Lower leg skin (tissue), 4 donors: Measurements from ENCODE around the gene DHRSX. TPM values are rescaled to one million over a fixed set of nuclear protein-coding genes. Genes with fewer than 3 reads are reported as not detected.

ENCODE experiments used
- DNase-seq, 2 donors: peaks; one replicate each; pipeline ENCODE4 v3.0.0-alpha.2; 2019; ENCODE audit warnings: low spot score in 2 of 2
- H3K4me3 ChIP-seq: fragments of 200-600 bp; sonication (generic); 2 replicates; pipeline ENCODE4 v1.5.1; 2017; ENCODE audit warnings: mild to moderate bottlenecking, low read depth; ENCODE audit not compliant: poor library complexity, severe bottlenecking
- CTCF ChIP-seq, 3 donors: fragments of 450-650 bp; IDR thresholded peaks; one replicate each; pipeline ENCODE4 v1.5.1; 2016; ENCODE audit warnings: antibody characterized with exemption in 3 of 3, mild to moderate bottlenecking in 3 of 3, moderate library complexity in 2 of 3
- POLR2A ChIP-seq, 2 donors: fragments of 450-650 bp; IDR thresholded peaks; one replicate each; pipeline ENCODE4 v1.6.1; 2016 to 2017; ENCODE audit warnings: antibody characterized with exemption in 2 of 2, mild to moderate bottlenecking in 1 of 2, moderate library complexity in 1 of 2
- WGBS, 2 donors: methylation state at CpG; one replicate each; pipeline ENCODE4 v1.1.5; 2018; 5-methylcytosine and 5-hydroxymethylcytosine counted together
- intact Hi-C: fragments of 100-400 bp; cut with DNase I; formaldehyde crosslinking; loops from one replicate; pipeline ENCODE4 v1.15.0; 2023; ENCODE audit warnings: low total_unique reads
- total RNA-seq, 4 donors: library from RNA; depleted of rRNA; stranded (reverse); fragments of >200 nt; gene quantifications; one replicate each; pipeline ENCODE4 v1.1.0, GENCODE V29; 2016

Gene DHRSX
- total RNA-seq, 4 donors from 2014 or later, result 10.9 to 21.7 (median 16.2) TPM

DNA sequence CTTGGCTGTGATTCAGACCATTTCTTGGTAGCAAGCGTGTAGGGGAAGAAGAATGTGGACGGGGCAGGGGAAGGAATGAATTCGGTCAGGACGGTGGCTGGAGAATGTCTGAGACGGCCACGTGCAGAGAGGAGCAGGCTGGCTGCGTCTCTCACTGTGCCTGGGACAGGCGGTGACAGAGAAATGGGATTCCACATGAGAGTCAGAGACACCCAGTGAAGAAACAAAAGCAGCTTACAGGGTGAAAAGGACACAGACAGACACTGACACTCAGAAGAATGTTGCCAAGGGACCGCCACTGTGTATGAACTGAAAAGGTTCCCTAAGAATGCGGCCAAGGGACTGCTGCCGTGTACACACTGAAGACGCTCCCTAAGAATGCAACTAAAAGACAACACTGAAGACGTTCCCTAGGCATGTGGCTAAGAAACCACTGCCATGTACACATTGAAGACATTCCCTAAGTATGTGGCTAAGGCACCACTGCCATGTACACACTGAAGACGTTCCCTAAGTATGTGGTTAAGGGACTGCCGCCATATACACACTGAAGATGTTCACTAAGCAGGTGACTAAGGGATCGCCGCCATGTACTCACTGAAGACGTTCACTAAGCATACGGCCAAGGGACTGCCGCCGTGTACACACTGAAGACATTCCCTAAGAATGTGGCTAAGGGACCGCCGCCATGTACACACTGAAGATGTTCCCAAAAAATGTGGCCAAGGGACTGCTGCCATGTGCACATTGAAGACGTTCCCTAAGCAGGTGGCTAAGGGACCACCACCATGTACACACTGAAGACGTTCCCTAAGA is 49.1 kb downstream of the DHRSX start:
- 63 to 70% methylated on average over 25 of the region's 25 CpGs for WGBS, 2 donors
- no peak for TF ChIP-seq CTCF (IDR thresholded peaks at IDR 0.05)
- TF ChIP-seq POLR2A (IDR thresholded peaks at IDR 0.05), result no peak
- no peak overlapping the region for H3K4me3 ChIP-seq
- no peak for DNase-seq
- intact Hi-C loops, result no loop called here

DNA sequence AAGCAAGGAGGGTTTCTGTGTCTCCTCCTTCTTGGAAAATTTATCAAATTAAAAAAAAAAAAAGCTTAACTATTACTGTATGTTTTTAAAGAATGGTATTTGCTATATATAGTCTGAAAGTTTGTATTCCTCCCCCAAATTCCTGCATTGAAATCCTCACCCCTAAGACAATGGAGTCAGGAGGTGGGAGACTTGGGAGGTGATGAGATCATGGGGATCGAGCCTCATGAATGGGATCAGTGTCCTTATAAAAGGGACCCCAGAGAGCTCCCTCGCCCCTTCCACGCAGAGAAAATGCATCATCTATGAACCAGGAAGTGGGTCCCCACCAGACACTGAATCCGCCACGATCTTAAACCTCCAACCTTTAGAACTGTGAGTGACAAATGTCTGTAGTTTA is 50.1 kb downstream of the DHRSX start:
- DNase-seq, result no peak
- WGBS, 2 donors, result 69 to 81% methylated on average over 5 of the region's 5 CpGs
- intact Hi-C loops, result no loop called here
- TF ChIP-seq CTCF (IDR thresholded peaks at IDR 0.05), result no peak
- TF ChIP-seq POLR2A (IDR thresholded peaks at IDR 0.05), result no peak
- no peak overlapping the region for H3K4me3 ChIP-seq

DNA sequence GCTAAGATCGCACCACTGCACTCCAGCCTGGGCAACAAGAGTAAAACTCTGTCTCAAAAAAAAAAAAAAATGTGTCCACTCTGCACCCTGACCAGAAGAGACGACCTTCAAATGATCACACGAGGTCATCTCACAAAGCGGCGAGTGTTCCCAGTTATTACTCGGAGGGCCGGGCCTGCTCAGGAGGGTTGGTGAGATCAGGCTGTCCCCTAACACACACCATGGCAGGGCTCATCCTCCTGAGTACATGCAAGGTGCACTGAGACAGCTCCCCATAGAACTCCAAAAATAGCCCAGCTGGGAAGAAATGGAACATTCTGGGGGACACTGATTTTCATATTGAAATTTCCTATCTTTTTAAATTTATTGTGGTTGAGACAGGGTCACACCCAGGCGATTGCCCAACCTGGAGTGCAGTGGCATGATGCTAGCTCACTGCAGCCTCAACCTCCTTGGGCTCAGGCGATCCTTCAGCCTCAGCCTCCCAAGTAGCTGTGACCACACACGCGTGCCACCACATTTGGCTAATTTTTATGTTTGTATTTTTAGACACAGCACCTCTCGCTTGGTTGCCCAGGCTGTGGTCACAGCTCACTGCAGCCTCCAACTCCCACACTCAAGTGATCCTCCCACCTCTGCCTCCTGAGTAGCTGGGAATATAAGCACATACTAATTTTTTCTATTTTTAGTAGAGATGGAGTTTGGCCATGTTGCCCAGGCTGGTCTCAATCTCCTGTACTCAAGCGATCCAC is 51.5 kb downstream of the DHRSX start:
- no peak overlapping the region for H3K4me3 ChIP-seq
- TF ChIP-seq POLR2A (IDR thresholded peaks at IDR 0.05), result no peak
- no peak for TF ChIP-seq CTCF (IDR thresholded peaks at IDR 0.05)
- intact Hi-C loops, result no loop called here
- 93 to 95% methylated on average over 13 of the region's 13 CpGs for WGBS, 2 donors
- DNase-seq, result no peak

- 76 to 100% methylated on average over 2 of the region's 2 CpGs for WGBS, 2 donors
- TF ChIP-seq POLR2A (IDR thresholded peaks at IDR 0.05), result no peak
- no peak for TF ChIP-seq CTCF (IDR thresholded peaks at IDR 0.05)
- H3K4me3 ChIP-seq, result no peak overlapping the region
- no peak for DNase-seq
- intact Hi-C loops, result no loop called here
Observed at GRCh38 chrX:2447484-2447883, 53.3 kb downstream of the DHRSX start.

DNA sequence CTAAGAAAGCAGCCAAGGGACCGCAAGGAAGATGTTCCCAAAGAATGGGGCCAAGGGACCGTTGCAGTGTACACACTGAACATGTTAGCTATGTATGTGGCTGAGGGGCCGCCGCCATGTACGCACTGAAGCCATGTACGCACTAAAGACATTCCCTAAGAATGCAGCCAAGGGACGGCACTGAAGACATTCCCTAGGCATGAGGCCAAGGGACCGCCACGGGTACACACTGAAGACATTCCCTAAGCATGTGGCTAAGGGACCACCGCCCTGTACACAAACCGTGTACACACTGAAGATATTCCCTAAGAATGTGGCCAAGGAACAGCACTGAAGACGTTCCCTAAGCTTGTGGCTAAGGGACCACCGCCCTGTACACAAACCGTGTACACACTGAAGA is 54.0 kb downstream of the DHRSX start:
- intact Hi-C loops, result no loop called here
- TF ChIP-seq POLR2A (IDR thresholded peaks at IDR 0.05) (no peak), CTCF (IDR thresholded peaks at IDR 0.05) (no peak)
- 94 to 98% methylated on average over 14 of the region's 14 CpGs for WGBS, 2 donors
- H3K4me3 ChIP-seq, result no peak overlapping the region
- no peak for DNase-seq
